ENCODE data around the gene FAM20C. TPM values are rescaled to one million over a fixed set of nuclear protein-coding genes. Genes with fewer than 3 reads are reported as not detected.

Gene FAM20C
- total RNA-seq, 4 donors from 2014 or later: 3.8 to 28.8 (median 16.4) TPM

GRCh38 chr7:197413-198335 lies 5.3 kb downstream of the FAM20C start:
- no peaks in the 10 kb centered on the region for H3K27me3 ChIP-seq
- intact Hi-C loops (cut with DNase I; ENCODE audit: low total_unique reads): no loop called here
- no peak overlapping the region for H3K4me3 ChIP-seq
- DNase-seq: no peak
- no peaks in the 10 kb centered on the region for H3K9me3 ChIP-seq
- no peak for TF ChIP-seq POLR2A (IDR thresholded peaks at IDR 0.05)
- TF ChIP-seq CTCF (IDR thresholded peaks at IDR 0.05): no peak
- H3K27ac ChIP-seq: no peak overlapping the region
- no peaks in the 10 kb centered on the region for H3K36me3 ChIP-seq
- peaks cover 0 to 12% of the 10 kb centered on the region in 2 donors for H3K4me1 ChIP-seq

GRCh38 chr7:199483-200249 lies 7.3 kb downstream of the FAM20C start:
- TF ChIP-seq POLR2A (IDR thresholded peaks at IDR 0.05) (no peak), CTCF (IDR thresholded peaks at IDR 0.05) (no peak)
- no peaks in the 10 kb centered on the region for H3K27me3 ChIP-seq
- intact Hi-C loops (cut with DNase I; ENCODE audit: low total_unique reads): no loop called here
- no peaks in the 10 kb centered on the region for H3K36me3 ChIP-seq
- H3K9me3 ChIP-seq: no peaks in the 10 kb centered on the region
- no peak overlapping the region for H3K27ac ChIP-seq
- H3K4me3 ChIP-seq: no peak overlapping the region
- DNase-seq: no peak
- peaks cover 0 to 1% of the 10 kb centered on the region in 2 donors for H3K4me1 ChIP-seq

GRCh38 chr7:200290-200689 lies 7.9 kb downstream of the FAM20C start:
- intact Hi-C loops (cut with DNase I; ENCODE audit: low total_unique reads): no loop called here
- Histone ChIP-seq H3K27ac (no peak overlapping the region), H3K4me3 (no peak overlapping the region), H3K27me3 (no peaks in the 10 kb centered on the region), H3K4me1 (no peaks in the 10 kb centered on the region), H3K9me3 (no peaks in the 10 kb centered on the region), H3K36me3 (no peaks in the 10 kb centered on the region)
- no peak for DNase-seq
- TF ChIP-seq POLR2A (IDR thresholded peaks at IDR 0.05) (no peak), CTCF (IDR thresholded peaks at IDR 0.05) (no peak)

GRCh38 chr7:200704-201103 lies 8.3 kb downstream of the FAM20C start:
- intact Hi-C loops (cut with DNase I; ENCODE audit: low total_unique reads): no loop called here
- H3K4me1 ChIP-seq: no peaks in the 10 kb centered on the region
- no peak for DNase-seq

More at GRCh38 chr7:200704-201103, 8.3 kb downstream of the FAM20C start:
- H3K27me3 ChIP-seq: no peaks in the 10 kb centered on the region
- no peak overlapping the region for H3K4me3 ChIP-seq
- H3K27ac ChIP-seq: no peak overlapping the region
- no peaks in the 10 kb centered on the region for H3K36me3 ChIP-seq
- no peaks in the 10 kb centered on the region for H3K9me3 ChIP-seq
- TF ChIP-seq POLR2A (IDR thresholded peaks at IDR 0.05) (no peak), CTCF (IDR thresholded peaks at IDR 0.05) (no peak)
